ENCODE data around the gene ATAT1. TPM values are rescaled to one million over a fixed set of nuclear protein-coding genes. Genes with fewer than 3 reads are reported as not detected.

ATAT1 gene
- total RNA-seq, 1 experiment from 2014 or later = 19.3 TPM

DNA sequence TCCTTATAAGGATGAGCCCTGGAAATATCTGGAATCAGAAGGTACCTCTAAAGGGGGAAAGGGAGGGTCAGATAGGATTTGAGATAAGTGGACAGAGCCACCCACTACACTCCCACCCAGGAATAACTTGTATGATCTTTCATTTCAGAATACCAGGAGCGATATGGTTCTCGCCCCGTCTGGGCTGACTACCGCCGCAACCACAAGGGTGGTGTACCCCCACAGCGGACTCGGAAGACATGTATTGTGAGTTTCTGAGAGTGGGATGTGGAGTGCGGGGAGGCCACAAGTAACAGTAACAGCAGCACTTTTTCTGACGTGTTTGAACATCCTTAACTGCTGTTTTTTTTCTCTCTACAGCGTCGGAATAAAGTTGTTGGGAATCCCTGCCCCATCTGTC lies 7.1 kb upstream of the ATAT1 start:
- H3K36me3 Mint-ChIP-seq = peaks cover 50% of the 10 kb centered on the region
- CTCF ChIA-PET = no interaction called here

GRCh38 chr6:30625511-30625910 lies 1.2 kb upstream of the ATAT1 start:
- ATAC-seq = no peak
- CTCF ChIA-PET = interaction anchor here (0.9 to 1.4 kb wide), 5 partner anchors 8 to 105 kb away, joined by 3 to 6 read pairs (median 5); partner anchors contain the start of genes DHX16, MRPS18B and PPP1R10
- H3K36me3 Mint-ChIP-seq = peaks cover 59% of the 10 kb centered on the region

More for the DNA sequence above, 7.1 kb upstream of the ATAT1 start:
- POLR2A ChIA-PET = no interaction called here
- no peak for TF ChIP-seq NFE2L1 (CRISPR knock-in tag; IDR thresholded peaks at IDR 0.05)
- no peak for TF ChIP-seq KAT7 (CRISPR knock-in tag; IDR thresholded peaks at IDR 0.05; ENCODE audit: borderline replicate concordance)
- TF ChIP-seq ZNF396 (CRISPR knock-in tag; IDR thresholded peaks at IDR 0.05; ENCODE audit: borderline replicate concordance) = no peak
- no peak for TF ChIP-seq ZNF423 (CRISPR knock-in tag; IDR thresholded peaks at IDR 0.05)
- no peak for TF ChIP-seq ZNF263 (CRISPR knock-in tag; IDR thresholded peaks at IDR 0.05; ENCODE audit: low read depth)
- TF ChIP-seq NFATC4 (CRISPR knock-in tag; IDR thresholded peaks at IDR 0.05) = no peak
- TF ChIP-seq, protein P1, sequence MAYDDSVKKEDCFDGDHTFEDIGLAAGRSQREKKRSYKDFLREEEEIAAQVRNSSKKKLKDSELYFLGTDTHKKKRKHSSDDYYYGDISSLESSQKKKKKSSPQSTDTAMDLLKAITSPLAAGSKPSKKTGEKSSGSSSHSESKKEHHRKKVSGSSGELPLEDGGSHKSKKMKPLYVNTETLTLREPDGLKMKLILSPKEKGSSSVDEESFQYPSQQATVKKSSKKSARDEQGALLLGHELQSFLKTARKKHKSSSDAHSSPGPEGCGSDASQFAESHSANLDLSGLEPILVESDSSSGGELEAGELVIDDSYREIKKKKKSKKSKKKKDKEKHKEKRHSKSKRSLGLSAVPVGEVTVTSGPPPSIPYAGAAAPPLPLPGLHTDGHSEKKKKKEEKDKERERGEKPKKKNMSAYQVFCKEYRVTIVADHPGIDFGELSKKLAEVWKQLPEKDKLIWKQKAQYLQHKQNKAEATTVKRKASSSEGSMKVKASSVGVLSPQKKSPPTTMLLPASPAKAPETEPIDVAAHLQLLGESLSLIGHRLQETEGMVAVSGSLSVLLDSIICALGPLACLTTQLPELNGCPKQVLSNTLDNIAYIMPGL (CRISPR knock-in tag; IDR thresholded peaks at IDR 0.05) = no peak
- TF ChIP-seq GRHL2 (CRISPR knock-in tag; IDR thresholded peaks at IDR 0.05; ENCODE audit: insufficient replicate concordance, severe bottlenecking) = no peak
- no peak for TF ChIP-seq ZNF416 (CRISPR knock-in tag; IDR thresholded peaks at IDR 0.05)
- H3K4me1 Mint-ChIP-seq = peaks cover 14% of the 10 kb centered on the region
- H3K27me3 Mint-ChIP-seq (ENCODE audit: low read depth) = no peaks in the 10 kb centered on the region; the same call in 1 of the 2 replicates
- no peaks in the 10 kb centered on the region for H3K9me3 Mint-ChIP-seq
- DNase-seq (ENCODE audit: low spot score) (no peak), ATAC-seq (no peak)
- H3K27ac Mint-ChIP-seq = no peak overlapping the region
- peak overlapping the region; percentile 96 for H3K4me3 Mint-ChIP-seq

DNA sequence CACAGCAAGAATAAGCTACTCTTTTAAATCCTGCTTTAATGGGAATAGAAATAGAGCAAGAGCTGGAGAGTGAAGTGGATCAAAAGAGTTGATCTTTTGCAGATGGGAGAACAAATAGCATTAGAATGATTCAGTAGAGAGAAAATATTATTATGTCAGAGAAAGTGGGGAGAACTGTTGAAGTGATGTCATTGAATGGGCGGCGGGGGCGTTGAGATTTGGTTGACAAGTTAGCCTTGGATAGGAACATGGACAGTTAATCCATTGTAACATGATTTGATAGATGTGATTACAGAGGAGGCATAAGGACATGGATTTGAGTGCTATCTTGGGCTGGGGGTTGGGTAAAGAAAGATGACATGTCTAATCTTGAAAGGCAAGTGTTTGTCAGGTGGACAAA lies 9.2 kb downstream of the ATAT1 start:
- ChIA-PET CTCF (no interaction called here), POLR2A (interaction anchor here (0.7 kb wide), 1 partner anchor 9 kb away, joined by 3 read pairs; no protein-coding TSS in a partner anchor)
- no peaks in the 10 kb centered on the region for H3K4me1 Mint-ChIP-seq
- peaks cover 43% of the 10 kb centered on the region for H3K36me3 Mint-ChIP-seq
- H3K9me3 Mint-ChIP-seq = no peaks in the 10 kb centered on the region; the same call in 1 of the 2 replicates
- no peaks in the 10 kb centered on the region for H3K27me3 Mint-ChIP-seq (ENCODE audit: low read depth)
- H3K4me3 Mint-ChIP-seq = no peak overlapping the region
- no peak for ATAC-seq
- H3K27ac Mint-ChIP-seq = no peak overlapping the region
- DNase-seq (ENCODE audit: low spot score) = no peak
- TF ChIP-seq ZNF425 (CRISPR knock-in tag; conservative IDR thresholded peaks at IDR 0.05) (no peak), ERG (CRISPR knock-in tag; IDR thresholded peaks at IDR 0.05) (no peak), ZNF138 (CRISPR knock-in tag; conservative IDR thresholded peaks at IDR 0.05) (no peak), USF1 (CRISPR knock-in tag; IDR thresholded peaks at IDR 0.05) (no peak), ZBTB43 (CRISPR knock-in tag; IDR thresholded peaks at IDR 0.05) (no peak), IRF1 (CRISPR knock-in tag; IDR thresholded peaks at IDR 0.05) (no peak), TCF7 (CRISPR knock-in tag; IDR thresholded peaks at IDR 0.05; ENCODE audit: low read depth) (no peak), RORB (CRISPR knock-in tag; IDR thresholded peaks at IDR 0.05) (no peak)
- TF ChIP-seq, protein P2, sequence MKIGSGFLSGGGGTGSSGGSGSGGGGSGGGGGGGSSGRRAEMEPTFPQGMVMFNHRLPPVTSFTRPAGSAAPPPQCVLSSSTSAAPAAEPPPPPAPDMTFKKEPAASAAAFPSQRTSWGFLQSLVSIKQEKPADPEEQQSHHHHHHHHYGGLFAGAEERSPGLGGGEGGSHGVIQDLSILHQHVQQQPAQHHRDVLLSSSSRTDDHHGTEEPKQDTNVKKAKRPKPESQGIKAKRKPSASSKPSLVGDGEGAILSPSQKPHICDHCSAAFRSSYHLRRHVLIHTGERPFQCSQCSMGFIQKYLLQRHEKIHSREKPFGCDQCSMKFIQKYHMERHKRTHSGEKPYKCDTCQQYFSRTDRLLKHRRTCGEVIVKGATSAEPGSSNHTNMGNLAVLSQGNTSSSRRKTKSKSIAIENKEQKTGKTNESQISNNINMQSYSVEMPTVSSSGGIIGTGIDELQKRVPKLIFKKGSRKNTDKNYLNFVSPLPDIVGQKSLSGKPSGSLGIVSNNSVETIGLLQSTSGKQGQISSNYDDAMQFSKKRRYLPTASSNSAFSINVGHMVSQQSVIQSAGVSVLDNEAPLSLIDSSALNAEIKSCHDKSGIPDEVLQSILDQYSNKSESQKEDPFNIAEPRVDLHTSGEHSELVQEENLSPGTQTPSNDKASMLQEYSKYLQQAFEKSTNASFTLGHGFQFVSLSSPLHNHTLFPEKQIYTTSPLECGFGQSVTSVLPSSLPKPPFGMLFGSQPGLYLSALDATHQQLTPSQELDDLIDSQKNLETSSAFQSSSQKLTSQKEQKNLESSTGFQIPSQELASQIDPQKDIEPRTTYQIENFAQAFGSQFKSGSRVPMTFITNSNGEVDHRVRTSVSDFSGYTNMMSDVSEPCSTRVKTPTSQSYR (CRISPR knock-in tag; IDR thresholded peaks at IDR 0.05) = no peak
- TF ChIP-seq, protein P3, sequence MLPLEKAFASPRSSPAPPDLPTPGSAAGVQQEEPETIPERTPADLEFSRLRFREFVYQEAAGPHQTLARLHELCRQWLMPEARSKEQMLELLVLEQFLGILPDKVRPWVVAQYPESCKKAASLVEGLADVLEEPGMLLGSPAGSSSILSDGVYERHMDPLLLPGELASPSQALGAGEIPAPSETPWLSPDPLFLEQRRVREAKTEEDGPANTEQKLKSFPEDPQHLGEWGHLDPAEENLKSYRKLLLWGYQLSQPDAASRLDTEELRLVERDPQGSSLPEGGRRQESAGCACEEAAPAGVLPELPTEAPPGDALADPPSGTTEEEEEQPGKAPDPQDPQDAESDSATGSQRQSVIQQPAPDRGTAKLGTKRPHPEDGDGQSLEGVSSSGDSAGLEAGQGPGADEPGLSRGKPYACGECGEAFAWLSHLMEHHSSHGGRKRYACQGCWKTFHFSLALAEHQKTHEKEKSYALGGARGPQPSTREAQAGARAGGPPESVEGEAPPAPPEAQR (CRISPR knock-in tag; IDR thresholded peaks at IDR 0.05) = no peak

More at GRCh38 chr6:30625511-30625910, 1.2 kb upstream of the ATAT1 start:
- Mint-ChIP-seq H3K27me3 (ENCODE audit: low read depth) (no peaks in the 10 kb centered on the region), H3K9me3 (no peaks in the 10 kb centered on the region), H3K4me1 (peaks cover 14% of the 10 kb centered on the region), H3K4me3 (no peak overlapping the region), H3K27ac (no peak overlapping the region)
- TF ChIP-seq ZNF121 (CRISPR knock-in tag; IDR thresholded peaks at IDR 0.05) (no peak), NR3C1 (CRISPR knock-in tag; conservative IDR thresholded peaks at IDR 0.05; ENCODE audit: low read depth) (no peak)
- DNase-seq (ENCODE audit: low spot score) = no peak
- POLR2A ChIA-PET = no interaction called here

All from WTC11 (cell line).